OCI-LY1 (cell line): ENCODE measurements around the gene GANC.
A peak's percentile ranks its signal among the peaks of the same experiment; 100 is the strongest.

Experiments
- H2AFZ ChIP-seq: fragments of 200-600 bp; sonication (generic), shearing (Covaris generic); 2 replicates; pipeline ENCODE4 v1.6.0; 2014; ENCODE audit warnings: antibody characterized with exemption, mild to moderate bottlenecking, low read length
- H3F3A ChIP-seq: fragments of 200-600 bp; sonication (generic), shearing (Covaris generic); 2 replicates; pipeline ENCODE4 v1.6.0; 2014; ENCODE audit warnings: mild to moderate bottlenecking, antibody characterized with exemption, low read length, moderate library complexity; ENCODE audit not compliant: insufficient read depth
- H3K27ac ChIP-seq: fragments of 200-600 bp; sonication (generic); 2 replicates; pipeline ENCODE4 v1.5.1; 2014; ENCODE audit warnings: low read length, mixed run types, mild to moderate bottlenecking, low read depth; ENCODE audit not compliant: poor library complexity, severe bottlenecking
- H3K27me3 ChIP-seq: fragments of 200-600 bp; sonication (generic); 2 replicates; pipeline ENCODE4 v1.6.0; 2014; ENCODE audit warnings: antibody characterized with exemption, mild to moderate bottlenecking, low read length, moderate library complexity; ENCODE audit not compliant: insufficient read depth
- H3K36me3 ChIP-seq: fragments of 200-600 bp; sonication (generic); 2 replicates; pipeline ENCODE4 v1.6.1; 2014; ENCODE audit warnings: mild to moderate bottlenecking, antibody characterized with exemption, low read length, moderate library complexity, mixed read lengths; ENCODE audit not compliant: insufficient read depth
- H3K4me1 ChIP-seq: fragments of 200-600 bp; sonication (generic); 2 replicates; pipeline ENCODE4 v1.5.1; 2014; ENCODE audit warnings: mild to moderate bottlenecking, low read length, moderate library complexity; ENCODE audit not compliant: insufficient read depth, severe bottlenecking
- H3K4me2 ChIP-seq: fragments of 200-600 bp; sonication (generic), shearing (Covaris generic); 2 replicates; pipeline ENCODE4 v1.6.1; 2014; ENCODE audit warnings: low read length
- H3K4me3 ChIP-seq: fragments of 200-600 bp; sonication (generic); 2 replicates; pipeline ENCODE4 v1.5.1; 2014; ENCODE audit warnings: low read length, low read depth, mild to moderate bottlenecking, mixed read lengths; ENCODE audit not compliant: poor library complexity, severe bottlenecking
- H3K79me2 ChIP-seq: fragments of 200-600 bp; shearing (Covaris generic); 2 replicates; pipeline ENCODE4 v1.6.1; 2016; ENCODE audit warnings: mixed run types, low read length, mixed read lengths; ENCODE audit not compliant: insufficient read depth
- H3K9ac ChIP-seq: fragments of 200-600 bp; sonication (generic), shearing (Covaris generic); 2 replicates; pipeline ENCODE4 v1.6.1; 2014; ENCODE audit warnings: mild to moderate bottlenecking, low read length, mixed read lengths
- H3K9me2 ChIP-seq: fragments of 200-600 bp; sonication (generic), shearing (Covaris generic); 2 replicates; pipeline ENCODE4 v1.6.1; 2014; ENCODE audit warnings: low read depth, mild to moderate bottlenecking, low read length, mixed read lengths
- H3K9me3 ChIP-seq: fragments of 200-600 bp; shearing (Covaris generic); 2 replicates; pipeline ENCODE4 v1.6.1; 2014; ENCODE audit warnings: low read length, mixed read lengths
- H4K20me1 ChIP-seq: fragments of 200-600 bp; sonication (generic), shearing (Covaris generic); 2 replicates; pipeline ENCODE4 v1.6.0; 2016; ENCODE audit warnings: mild to moderate bottlenecking, low read length; ENCODE audit not compliant: insufficient read depth
- CTCF ChIP-seq: fragments of 200-600 bp; sonication (generic), shearing (Covaris generic); IDR thresholded peaks from 2 replicates; pipeline ENCODE4 v1.5.1; 2017; ENCODE audit warnings: mild to moderate bottlenecking, antibody characterized with exemption, low read length, moderate library complexity, mixed read lengths
- EZH2 ChIP-seq: fragments of 200-600 bp; sonication (generic), shearing (Covaris generic); IDR thresholded peaks from 2 replicates; pipeline ENCODE4 v1.8.0; 2017; ENCODE audit warnings: borderline replicate concordance, mixed run types, mild to moderate bottlenecking, antibody characterized with exemption, low read length, moderate library complexity, mixed read lengths

GANC gene

GRCh38 chr15:42367041-42367440 is 94.0 kb downstream of the GANC start:
- TF ChIP-seq EZH2 (no peak), CTCF (no peak)
- H2AFZ ChIP-seq = no peak overlapping the region
- no peaks in the 10 kb centered on the region; the same call in 1 of the 2 replicates for H3K27me3 ChIP-seq
- no peak overlapping the region for H3K9ac ChIP-seq
- no peaks in the 10 kb centered on the region for H3K9me3 ChIP-seq
- no peak overlapping the region for H3K27ac ChIP-seq
- no peak overlapping the region for H3K4me2 ChIP-seq
- H3K9me2 ChIP-seq = no peaks in the 10 kb centered on the region
- H3K79me2 ChIP-seq = no peaks in the 10 kb centered on the region
- no peaks in the 10 kb centered on the region for H3F3A ChIP-seq
- no peaks in the 10 kb centered on the region for H3K36me3 ChIP-seq
- no peaks in the 10 kb centered on the region for H4K20me1 ChIP-seq
- no peak overlapping the region for H3K4me3 ChIP-seq
- H3K4me1 ChIP-seq = no peaks in the 10 kb centered on the region

- no peak overlapping the region for H3K4me3 ChIP-seq
- H3K9me3 ChIP-seq = no peaks in the 10 kb centered on the region
- H3K4me2 ChIP-seq = no peak overlapping the region
- no peaks in the 10 kb centered on the region for H3F3A ChIP-seq
- H3K27ac ChIP-seq = no peak overlapping the region
- H3K36me3 ChIP-seq = no peaks in the 10 kb centered on the region
- H3K4me1 ChIP-seq = no peaks in the 10 kb centered on the region
- H3K9ac ChIP-seq = no peak overlapping the region
- H4K20me1 ChIP-seq = no peaks in the 10 kb centered on the region
- TF ChIP-seq CTCF = no peak
- TF ChIP-seq EZH2 = no peak
- H3K9me2 ChIP-seq = no peaks in the 10 kb centered on the region
- H2AFZ ChIP-seq = no peak overlapping the region
- H3K27me3 ChIP-seq = no peaks in the 10 kb centered on the region; the same call in 1 of the 2 replicates
- H3K79me2 ChIP-seq = no peaks in the 10 kb centered on the region
Measured at GRCh38 chr15:42368096-42368495, 95.1 kb downstream of the GANC start.

GRCh38 chr15:42371096-42371495 is 98.1 kb downstream of the GANC start:
- Histone ChIP-seq H3K9me2 (no peaks in the 10 kb centered on the region), H3K9ac (no peak overlapping the region), H3K27me3 (no peaks in the 10 kb centered on the region; the same call in 1 of the 2 replicates), H3K4me2 (no peak overlapping the region), H3K79me2 (no peaks in the 10 kb centered on the region), H3K4me3 (no peak overlapping the region), H3K9me3 (no peaks in the 10 kb centered on the region), H3K36me3 (no peaks in the 10 kb centered on the region), H4K20me1 (no peaks in the 10 kb centered on the region), H3K27ac (no peak overlapping the region), H3K4me1 (no peaks in the 10 kb centered on the region), H2AFZ (no peak overlapping the region), H3F3A (no peaks in the 10 kb centered on the region)
- no peak for TF ChIP-seq EZH2
- peak; percentile 27; the same call in 1 of the 2 replicates for TF ChIP-seq CTCF
